GM12878 (cell line): Measurements from ENCODE around the gene TRIM72.
A peak's percentile ranks its signal among the peaks of the same experiment; 100 is the strongest.

ENCODE experiments used
- CBFB ChIP-seq: IDR thresholded peaks from 2 replicates; pipeline ENCODE4 v1.6.1; 2016; ENCODE audit warnings: antibody characterized with exemption, low read depth
- CREB1 ChIP-seq: IDR thresholded peaks from 2 replicates; pipeline ENCODE4 v1.6.1; 2012; ENCODE audit warnings: low read depth, mild to moderate bottlenecking, inconsistent platforms
- CTCF ChIP-seq, 3 experiments: IDR thresholded peaks in 2 of 3; conservative IDR thresholded peaks in 1 of 3; 2 replicates each; pipeline ENCODE4 v1.5.1; 2011; ENCODE audit warnings: low read depth in 3 of 3, low read length in 3 of 3, mild to moderate bottlenecking in 3 of 3, control low read depth in 2 of 3, moderate library complexity in 2 of 3, inconsistent platforms in 1 of 3, mixed read lengths in 1 of 3; ENCODE audit not compliant: control insufficient read depth in 2 of 3, insufficient read depth in 1 of 3; ENCODE audit errors: extremely low read depth in 1 of 3
- EP300 ChIP-seq, 2 experiments: fragments of 150-350 bp in 1 of 2; IDR thresholded peaks; 2 replicates each; pipeline ENCODE4 v1.6.1; 2011 to 2012; ENCODE audit warnings: low read depth in 2 of 2, low read length in 2 of 2, borderline replicate concordance in 1 of 2, improper control_type of control experiment in 1 of 2, inconsistent platforms in 1 of 2; ENCODE audit not compliant: control insufficient read depth in 1 of 2
- NBN ChIP-seq: fragments of 450-650 bp; IDR thresholded peaks from 2 replicates; pipeline ENCODE4 v1.6.1; 2016
- POLR2AphosphoS5 ChIP-seq: IDR thresholded peaks from 2 replicates; pipeline ENCODE4 v1.6.1; 2011; ENCODE audit warnings: mild to moderate bottlenecking, low read length, inconsistent platforms
- RAD21 ChIP-seq: IDR thresholded peaks from 2 replicates; pipeline ENCODE4 v1.6.1; 2011; ENCODE audit warnings: mild to moderate bottlenecking, low read depth, low read length, moderate library complexity; ENCODE audit not compliant: insufficient read depth
- SMC3 ChIP-seq: IDR thresholded peaks from 2 replicates; pipeline ENCODE4 v1.6.1; 2011; ENCODE audit warnings: low read length, improper control_type of control experiment, borderline replicate concordance
- TAF1 ChIP-seq: IDR thresholded peaks from 2 replicates; pipeline ENCODE4 v1.6.1; 2011; ENCODE audit warnings: mild to moderate bottlenecking, low read depth, low read length, borderline replicate concordance
- ZBED1 ChIP-seq: IDR thresholded peaks from 2 replicates; pipeline ENCODE4 v1.6.1; 2016; ENCODE audit warnings: borderline replicate concordance

GRCh38 chr16:31179747-31180459, 34.0 kb upstream of the TRIM72 start, which contains the start of gene FUS:
- TF ChIP-seq CTCF (IDR thresholded peaks at IDR 0.05 in 2 of 3, conservative IDR thresholded peaks at IDR 0.05 in 1 of 3; ENCODE audit: control insufficient read depth in 2 of 3, extremely low read depth in 1 of 3, insufficient read depth in 1 of 3, low read depth in 3 of 3, low read length in 3 of 3) (no peak), POLR2AphosphoS5 (peak; percentile 100), CREB1 (peak; percentile 63), EP300 (IDR thresholded peaks at IDR 0.05; ENCODE audit: borderline replicate concordance in 1 of 2, control insufficient read depth in 1 of 2, low read depth in 2 of 2, low read length in 2 of 2) (no peak), RAD21 (no peak), SMC3 (0 out of 2 replicates have a peak, but pooled peaks have one; percentile 2), ZBED1 (peak; percentile 94), TAF1 (peak; percentile 100), NBN (peak; percentile 93), CBFB (peak; percentile 99)
